Stimulated activated CD4-positive, alpha-beta T cell treated with anti-CD3 and anti-CD28 coated beads, TNF-alpha, amount 100 ng/mL, for 4 hours (primary cell): Measurements from ENCODE around the gene MSI2.

ENCODE experiments used
- DNase-seq, 3 experiments: peaks; one replicate each; pipeline ENCODE4 v3.0.0-alpha.2; 2020; ENCODE audit warnings: low read depth in 3 of 3

MSI2 gene

DNA sequence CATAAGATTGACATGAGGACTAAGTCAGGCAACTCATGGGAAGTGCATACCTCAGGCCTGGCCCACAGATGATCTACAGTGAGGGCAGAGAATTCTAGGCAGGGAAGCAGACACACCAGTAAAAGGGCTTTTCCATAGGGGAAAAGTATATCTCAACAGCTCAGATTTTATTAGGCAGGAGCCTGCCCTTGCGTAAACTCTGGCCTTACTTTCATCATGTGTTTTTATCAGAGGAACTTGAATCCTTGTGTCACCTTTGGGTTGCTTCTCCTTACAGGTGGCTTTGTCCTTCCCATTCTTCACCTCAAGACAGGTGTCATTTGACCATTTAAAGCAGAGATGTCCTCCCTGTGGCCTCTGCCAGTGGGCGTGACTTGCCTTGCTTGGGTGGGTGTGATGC lies 138.1 kb downstream of the MSI2 start:
- no peak for DNase-seq

DNA sequence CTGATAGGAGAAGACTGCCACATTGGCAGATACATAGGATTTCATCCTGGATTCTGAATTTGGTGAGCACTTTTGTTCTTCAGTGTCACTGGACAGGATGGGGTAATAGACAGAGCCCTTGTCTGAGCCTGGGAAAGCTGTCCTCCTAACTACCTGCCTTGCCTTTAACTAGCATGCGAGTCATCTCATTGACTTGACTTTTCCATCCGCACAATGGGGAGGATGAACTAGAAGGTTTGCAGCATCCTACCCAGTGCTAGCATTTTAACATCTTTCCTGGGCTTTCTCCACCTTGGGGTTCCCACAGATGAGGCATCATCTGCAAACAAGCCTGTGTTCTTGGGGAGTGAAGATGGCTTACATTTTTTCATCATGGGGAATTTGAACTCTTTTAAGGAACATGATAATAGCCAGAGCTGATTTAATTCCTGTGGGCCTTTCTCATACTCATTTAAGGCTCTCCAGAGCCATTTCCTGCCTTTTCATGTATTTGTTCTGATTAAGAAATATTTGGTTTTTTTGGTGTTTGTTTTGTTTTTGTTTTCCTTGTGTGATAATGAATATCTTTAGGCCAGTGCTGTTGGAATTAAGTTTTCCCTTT lies 139.5 kb downstream of the MSI2 start:
- DNase-seq: no peak

DNA sequence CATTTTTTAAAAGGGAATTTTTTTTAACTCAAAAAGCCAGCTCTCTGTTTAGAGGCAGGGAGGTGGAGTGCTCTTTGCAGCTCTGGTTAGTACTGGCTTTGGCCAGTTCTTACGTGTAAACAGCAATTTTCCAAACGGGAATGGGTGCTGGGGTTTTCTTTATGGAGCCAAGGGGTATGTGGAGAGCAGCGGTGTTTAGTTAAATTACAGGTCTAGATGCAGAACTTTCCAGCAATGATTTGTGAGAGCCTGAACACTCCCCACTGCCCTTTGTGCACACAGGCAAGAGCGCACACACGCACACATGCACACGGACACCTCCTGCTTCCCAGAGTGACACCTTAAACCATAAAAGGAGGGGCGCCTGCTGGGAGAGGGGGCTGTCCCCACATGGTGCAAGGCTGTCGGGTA lies 140.2 kb downstream of the MSI2 start:
- no peak for DNase-seq

DNA sequence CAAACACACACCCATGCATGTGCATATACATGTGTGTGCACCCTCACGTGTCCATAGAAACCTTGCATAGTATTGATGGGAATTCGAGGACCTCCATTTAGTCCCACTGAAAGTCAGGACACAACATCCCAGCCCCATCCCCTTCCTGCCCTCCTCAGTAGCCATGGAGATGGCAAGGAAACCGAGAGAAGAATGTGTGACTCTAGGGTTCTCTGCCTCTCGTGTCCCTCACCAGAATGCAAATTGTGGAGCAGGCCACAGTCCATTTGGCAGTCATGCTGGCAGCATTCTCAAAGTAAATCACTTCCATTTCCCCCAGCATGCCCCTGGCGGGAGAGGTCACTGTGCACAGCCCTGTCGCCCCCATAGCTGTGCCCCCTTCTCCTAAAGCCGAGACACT lies 141.1 kb downstream of the MSI2 start:
- DNase-seq: no peak

DNA sequence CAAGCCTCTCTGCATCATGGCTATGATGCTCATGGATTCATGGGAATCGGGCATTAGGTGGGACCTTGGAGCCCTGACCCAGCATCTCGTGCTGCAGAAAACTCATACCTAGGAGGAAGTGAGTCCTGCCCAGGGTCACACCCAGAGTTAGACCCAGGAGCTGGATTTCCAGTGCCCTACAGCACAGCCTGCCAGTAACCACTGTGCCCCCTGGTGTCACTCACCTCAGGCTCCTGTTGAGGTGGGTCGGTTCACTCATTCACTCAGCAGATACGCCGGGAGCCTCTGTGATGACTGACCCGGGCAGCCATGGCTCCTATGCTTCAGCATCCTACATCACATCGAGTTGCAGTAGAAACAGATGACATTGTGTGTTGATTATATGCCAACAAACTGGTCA lies 143.4 kb downstream of the MSI2 start:
- no peak for DNase-seq

DNA sequence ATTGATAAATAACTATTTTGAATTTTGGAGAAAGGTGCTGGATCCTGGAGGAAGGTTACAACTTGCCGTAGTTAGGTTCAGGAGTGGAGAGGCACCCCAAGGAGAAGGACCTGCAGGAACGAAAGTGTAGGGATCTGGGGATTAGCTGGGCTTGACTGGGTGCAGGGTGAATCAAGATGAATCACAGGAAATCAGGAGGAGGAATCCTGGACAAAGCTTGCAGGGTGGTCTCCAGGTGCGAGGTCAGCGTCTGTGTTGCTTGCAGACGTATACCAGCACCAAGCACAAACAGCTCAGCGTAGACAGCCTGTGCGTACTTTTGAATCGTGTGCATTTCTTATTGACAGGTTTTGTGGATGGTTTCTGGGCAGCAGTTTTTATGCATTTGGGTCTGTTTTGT lies 144.3 kb downstream of the MSI2 start:
- no peak for DNase-seq

DNA sequence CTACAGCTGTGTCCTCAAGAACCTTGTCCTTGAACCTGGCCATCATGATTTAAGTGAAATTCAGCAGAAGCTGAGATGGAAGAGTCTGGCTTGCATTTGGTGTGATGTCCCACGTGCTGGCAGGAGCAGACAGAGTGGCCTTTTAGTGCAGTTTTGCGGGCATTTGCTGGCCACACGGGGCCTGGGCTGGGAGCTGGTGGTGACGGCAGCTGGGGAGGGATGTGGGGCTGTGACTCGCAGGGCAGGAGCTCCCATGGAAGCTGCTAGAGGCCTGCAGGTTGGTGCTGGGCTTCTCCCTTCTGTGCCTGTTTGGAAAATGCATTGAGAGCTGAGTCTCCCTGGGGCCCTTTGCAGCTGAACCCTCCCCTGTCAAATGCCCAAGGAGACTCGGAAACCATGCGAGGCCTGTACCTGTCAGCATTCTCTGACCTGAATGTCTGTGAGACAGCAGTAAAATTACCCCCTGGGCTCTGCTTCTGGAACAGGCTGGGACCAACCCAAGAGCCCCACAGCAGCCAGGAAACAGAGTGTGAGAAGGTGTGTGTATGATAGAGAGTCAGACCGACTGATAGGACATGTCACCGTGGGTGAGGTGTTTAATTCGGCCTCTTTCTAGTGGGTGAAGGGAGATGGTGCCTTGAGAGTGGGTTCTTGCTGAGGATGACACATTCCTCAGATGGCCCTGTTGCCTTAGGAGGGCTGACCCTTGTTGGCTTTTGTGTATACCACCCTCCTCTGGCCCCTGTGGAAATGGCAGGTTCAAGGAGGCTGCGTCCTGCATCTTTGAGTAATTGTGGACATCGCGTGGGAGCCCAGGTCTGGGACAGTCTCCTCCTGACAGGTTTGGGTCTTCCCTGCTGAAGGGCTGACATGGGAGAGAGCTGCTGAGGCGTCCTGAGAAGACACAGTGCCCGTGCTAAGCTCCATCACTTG lies 145.5 kb downstream of the MSI2 start:
- DNase-seq: no peak

DNA sequence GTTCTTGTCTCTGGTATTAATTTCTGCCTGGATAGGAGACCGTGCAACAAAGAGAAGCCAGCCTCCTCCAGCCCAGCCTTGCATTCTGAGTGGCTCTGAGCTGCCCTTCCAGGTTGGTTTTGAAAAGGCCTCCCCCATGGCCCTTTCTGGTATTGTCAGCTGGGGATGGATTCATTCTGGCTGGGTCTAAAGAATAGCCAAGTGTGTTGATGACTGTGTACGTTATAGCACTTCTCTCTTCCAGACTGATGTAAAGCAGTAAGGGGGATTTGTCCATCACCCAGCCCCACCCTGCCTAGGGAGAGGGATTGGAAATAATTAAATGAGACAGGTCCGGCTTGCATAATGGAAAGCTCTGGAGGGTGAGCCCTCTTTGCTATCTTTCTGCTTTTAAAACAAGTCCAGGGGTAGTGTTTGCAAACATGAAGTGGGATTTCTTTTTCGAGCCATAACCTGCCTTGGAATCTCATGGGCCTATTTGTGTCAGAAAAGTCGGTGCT lies 146.4 kb downstream of the MSI2 start:
- DNase-seq: no peak

DNA sequence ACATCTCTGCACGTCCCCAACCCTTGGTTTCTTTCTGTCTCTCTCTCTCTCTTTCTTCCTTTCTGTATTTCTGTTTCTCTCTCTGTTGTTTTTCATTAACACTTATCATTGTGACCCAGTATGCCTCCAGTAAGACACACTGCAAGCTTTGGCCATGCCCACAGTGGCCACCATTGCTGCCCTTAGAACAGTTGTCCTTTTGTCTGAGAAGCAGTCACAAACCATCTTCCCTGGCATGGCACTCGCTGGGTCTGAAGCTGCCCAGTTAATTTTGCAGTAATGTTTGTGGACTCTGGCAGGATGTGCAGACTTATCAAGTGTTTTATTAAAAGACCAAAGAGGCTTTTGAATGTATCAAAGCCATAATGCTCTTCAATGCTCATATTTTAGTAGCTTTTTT lies 146.9 kb downstream of the MSI2 start:
- no peak for DNase-seq

DNA sequence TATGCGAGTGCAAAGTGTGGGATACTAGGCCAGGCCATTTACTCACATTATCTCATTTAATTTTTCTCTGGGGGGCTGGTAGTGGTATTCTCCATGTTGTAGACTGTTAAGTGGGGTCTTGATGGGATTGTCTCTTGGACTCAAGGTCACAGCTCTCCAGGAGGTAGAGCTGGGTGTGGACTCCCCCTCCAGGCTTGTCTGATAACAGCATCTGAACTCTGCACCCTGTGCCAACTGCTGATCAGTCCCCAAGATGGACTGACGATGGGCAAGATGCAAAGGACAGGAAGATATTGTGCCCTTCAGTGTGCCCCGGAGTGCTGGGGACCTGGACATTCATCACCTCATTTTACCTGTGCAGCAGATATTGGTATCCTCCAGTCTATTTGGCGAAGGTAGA lies 147.8 kb downstream of the MSI2 start:
- DNase-seq: no peak

DNA sequence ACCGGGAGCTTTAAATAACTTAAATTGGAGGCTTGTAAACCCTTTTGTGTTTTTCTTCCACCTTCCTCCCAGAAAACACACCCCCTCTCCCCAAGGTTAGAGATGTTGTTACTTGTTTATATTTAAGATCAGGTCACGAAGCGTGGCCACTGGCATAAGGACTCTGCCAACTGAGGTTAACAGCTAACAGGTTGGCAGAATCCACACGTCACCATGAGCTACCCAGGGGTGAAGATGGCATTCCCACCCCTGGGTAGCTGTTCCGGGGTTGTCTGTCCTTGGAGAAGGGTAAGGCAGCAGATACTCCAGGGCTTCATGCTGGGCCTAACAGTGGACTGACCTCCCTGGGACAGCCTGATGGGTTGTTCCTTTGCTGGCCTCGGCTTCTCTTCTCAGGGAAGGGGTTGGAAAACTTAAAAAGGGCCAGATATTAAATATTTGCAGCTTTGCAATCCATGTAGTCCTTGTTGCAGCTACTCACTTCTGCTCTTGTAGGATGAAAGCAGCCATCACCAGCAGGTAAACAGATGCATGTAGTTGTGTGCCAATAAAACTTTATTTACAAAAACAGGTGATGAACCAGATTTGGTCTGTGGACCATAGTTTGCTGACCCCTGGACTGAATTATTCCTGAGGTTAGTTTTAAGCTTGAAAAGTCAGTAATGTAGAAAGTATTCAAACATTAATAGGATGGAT lies 148.6 kb downstream of the MSI2 start:
- no peak for DNase-seq

DNA sequence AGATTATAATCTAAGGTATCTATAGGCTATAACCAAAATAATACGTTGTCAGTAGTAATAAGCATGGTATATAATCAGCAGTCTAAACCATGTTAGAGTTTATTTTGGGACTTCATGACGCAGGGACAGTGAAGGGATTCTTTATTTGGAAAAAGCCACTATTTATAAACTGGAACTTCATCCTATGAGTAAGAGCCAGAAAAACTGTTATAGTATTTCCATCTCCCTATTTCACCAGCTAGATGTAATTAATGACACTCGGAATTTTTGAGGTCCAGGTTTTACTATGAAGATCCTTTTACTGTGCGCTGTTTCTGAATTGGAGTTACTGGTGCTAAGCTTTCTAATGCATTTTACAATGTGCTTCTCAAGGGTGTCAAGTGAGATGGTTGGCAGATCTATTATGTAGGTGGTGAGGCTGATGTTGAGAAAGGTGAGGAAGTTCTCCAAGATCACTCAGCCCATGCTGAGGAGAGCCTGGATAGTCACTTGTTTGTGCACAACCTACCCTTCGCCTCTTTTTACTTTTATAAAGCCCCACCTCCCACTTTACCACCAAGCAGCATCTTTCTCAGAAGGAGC lies 149.3 kb downstream of the MSI2 start:
- no peak for DNase-seq

DNA sequence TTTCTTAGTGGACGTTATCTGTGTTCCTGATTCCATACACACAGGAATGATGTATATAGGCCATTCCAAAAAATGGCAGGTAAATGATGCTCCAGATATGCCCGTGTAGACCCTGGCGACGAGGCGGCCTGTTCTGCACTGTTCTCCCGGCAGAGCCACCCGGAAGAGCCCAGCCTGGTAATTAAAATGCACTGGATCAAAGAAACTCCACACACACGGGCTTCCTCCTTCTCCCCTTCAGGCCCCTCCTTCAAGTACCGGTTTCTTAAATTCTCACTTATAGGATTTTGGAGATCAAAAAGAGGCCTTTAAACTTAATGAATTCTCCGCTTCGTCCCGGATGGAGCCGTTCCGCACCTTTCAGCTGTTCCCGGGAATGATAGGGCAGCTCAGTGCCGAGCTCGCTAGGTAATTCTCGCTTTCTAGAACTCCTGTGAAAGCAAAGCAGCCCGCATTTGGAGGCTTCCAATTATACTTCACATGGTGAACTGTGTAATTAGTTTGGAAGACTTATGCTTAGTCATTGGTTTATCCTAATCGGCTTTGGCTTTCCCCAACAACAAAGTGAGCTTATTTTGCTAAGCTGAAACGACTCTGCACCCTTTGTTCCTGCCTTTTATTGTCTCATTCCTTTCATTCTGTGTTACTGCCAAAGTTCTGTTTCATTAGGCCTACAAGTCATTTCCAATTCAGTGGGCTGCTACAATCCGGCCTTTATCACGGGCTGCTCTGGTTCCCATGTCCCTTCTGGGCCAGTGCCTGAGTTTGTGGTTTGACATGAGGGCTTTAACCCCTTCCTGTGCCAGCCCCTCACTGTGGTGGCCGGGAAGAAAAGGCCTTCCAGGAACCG lies 150.0 kb downstream of the MSI2 start:
- DNase-seq: no peak

DNA sequence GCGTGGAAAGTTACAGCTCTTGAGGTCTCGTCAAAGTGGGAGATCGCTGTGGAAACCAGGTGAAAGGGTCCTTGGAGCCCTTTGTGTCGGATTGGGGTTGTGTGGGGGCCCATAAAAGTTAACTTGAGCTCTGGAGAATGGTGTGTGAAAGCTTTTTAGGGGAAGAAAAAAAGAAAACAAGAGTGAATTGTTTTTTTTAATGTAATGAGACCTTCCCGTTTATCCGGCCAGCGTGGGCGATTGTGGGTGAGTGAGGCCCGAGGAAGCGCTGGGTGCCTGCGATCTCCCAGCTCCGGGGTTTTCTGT lies 150.6 kb downstream of the MSI2 start:
- no peak for DNase-seq

DNA sequence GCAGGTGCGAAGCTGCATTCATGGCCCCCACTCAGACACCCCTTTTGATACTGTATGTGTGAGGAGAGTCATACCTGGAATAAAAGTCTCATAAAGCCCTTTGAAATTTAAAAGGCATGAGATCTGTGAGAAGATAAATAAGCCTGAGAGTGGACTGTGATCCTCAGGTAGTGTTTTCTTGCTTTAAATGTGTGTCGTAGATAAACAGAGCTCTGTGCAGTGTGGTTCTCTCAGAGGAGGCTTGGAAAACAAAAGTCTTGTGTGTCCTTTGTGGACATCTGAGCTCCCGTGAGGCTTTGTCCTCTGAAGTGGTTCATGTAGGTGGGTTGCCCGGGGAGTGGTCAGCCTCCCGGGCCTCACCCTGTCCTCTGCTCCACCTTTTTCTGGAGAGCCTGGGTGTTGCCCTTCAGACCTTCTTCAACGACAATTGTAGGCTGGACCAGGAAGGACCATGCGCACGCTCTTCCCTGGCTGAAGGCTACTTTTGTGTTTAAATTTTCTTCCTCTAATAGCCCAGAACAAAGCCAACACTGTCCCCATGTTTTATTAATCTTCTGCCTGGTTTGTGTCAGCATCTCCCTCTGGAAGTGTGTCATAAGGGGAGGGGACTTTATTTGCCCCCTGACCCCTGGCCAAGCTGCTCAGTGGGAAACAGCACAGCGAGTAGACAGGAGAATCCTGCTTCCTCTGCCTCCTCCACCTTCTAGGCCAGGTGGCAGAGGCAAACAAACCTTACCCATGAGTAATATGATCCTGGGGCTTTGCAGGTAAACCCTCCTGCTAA lies 151.2 kb downstream of the MSI2 start:
- no peak for DNase-seq

DNA sequence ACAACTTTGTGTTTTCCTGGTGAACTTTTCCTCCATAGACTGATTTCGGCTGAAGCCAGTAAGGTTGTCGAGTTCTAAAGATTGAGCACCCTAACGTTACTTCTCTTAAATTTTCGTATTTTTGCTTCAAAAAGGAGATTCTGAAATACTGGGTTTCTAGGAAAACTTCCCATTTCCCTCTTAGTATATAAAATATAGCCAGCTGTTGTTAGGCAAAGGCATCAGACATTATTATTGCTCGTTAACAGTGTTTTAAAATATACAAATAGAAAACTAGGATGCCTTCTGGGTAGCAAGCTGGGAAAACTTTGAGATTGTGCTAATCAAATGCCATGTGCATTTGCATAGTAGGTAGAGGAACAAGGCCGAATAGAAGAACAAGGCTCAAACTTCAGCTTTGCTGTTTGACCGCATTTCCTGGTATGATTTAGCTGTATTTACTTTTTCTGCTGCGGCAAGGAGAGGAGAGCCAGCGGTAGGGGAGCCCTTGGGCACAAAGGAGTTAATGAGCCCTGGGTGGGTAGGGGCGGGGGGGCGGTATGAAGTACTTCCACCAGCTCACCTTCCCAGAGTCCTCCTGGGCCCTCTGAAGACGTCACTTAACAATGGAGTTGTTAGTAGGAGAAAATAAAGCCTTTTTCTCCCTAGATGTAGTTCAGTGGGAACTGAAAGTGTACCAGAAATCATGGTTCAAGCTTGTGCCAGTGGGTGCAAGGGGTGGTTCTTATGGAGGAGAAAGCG lies 151.9 kb downstream of the MSI2 start:
- DNase-seq: no peak

DNA sequence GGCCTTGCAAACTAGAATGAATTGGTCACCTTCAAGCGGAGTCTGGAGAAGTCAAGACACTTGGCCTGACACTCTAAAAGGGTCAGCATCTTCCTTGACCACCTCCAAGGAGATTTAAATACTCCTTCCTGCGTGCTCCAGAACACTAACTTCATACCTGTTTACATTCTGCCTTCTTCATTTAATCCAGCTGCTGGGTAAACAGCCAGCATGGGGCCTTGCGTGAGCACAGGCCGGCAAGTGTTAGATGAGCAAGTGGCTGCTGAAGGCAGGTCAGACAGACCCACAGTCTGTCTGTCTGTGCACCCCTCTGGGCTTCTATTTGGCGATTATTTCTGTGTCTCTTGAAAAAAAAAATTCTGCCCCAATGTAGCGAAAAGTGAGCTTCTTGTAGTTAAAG lies 153.8 kb downstream of the MSI2 start:
- DNase-seq: no peak

DNA sequence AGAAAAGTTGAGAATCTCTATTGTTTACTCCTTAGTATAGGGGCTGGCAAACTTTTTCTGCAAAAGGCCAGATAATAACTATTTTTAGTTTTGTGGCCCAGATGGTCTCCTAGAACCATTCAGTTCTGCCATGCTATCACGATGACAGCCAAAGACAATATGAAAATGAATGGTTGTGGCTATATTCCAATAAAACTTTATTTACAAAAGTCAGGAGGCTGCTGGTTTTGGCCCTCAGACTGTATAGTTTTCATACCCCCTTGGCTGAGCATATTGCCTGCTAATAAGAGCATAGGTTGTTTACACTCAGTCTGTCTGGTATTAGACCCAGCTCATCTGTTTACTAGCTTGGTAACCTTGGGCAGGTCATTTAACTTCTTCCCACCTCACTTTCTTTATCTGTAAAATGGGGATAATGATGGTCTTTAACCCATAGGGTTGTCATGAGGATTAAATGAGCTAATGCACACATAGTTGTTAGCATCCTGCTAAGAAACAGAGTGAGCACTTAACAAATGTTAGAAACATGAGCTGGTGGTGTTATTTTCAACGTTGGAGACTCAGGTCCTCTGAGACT lies 156.3 kb downstream of the MSI2 start:
- no peak for DNase-seq

DNA sequence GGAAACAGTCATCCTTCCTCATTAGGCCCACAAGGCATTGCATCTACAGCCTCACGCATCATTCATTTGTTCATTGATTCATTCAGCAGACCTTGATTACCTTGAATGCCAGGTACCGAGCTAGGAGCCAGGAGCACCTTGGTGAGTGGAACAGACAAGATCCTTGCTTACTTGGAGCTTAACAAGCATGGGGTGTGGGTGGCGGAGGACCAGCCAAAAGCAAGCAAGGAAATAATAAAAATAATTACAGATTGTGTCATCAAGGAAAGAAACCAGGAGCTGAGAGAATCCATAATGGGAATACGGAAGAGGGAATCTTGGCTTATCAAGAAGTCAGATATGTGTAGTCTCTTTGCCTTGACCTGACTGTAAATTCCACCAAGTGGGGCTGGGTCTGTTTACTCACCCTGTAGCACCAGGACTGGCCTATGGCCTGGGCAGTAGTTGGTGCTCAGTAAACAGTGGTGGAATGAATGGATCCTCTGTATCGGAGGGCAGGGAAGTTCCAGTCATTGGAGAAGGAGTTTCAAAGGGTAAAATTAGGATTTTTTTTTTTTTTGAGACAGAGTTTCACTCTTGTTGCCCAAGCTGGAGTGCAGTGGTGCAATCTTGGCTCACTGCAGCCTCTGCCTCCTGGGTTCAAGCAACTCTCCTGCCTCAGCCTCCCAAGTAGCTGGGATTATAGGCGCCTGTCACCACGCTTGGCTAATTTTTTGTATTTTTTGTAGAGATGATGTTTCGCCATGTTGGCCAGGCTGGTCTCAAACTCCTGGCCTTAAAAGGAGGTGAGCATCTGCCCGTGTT lies 157.7 kb downstream of the MSI2 start:
- DNase-seq: no peak
